ENCODE data around the gene LEKR1. TPM values are rescaled to one million over a fixed set of nuclear protein-coding genes. Genes with fewer than 3 reads are reported as not detected.

LEKR1 gene
- total and polyA plus RNA-seq, 2 donors (not counting 3 experiments of a cell fraction or from before 2014, with no cell fraction given) = 0.07 to 0.64 TPM

- Histone ChIP-seq H3K9me3 (replicated peaks; ENCODE audit: control insufficient read depth, insufficient read depth, low read length) (no peaks in the 10 kb centered on the region), H4K20me1 (replicated peaks; ENCODE audit: control insufficient read depth, extremely low read depth, insufficient read depth, low read length) (no peaks in the 10 kb centered on the region), H2AFZ (ENCODE audit: low read depth, low read length) (no peak overlapping the region), H3K4me3 (replicated peaks in 1 of 3; ENCODE audit: insufficient read depth in 1 of 3, low read depth in 1 of 3, low read length in 3 of 3) (no peak overlapping the region), H3K9me1 (replicated peaks; ENCODE audit: control insufficient read depth, extremely low read depth, insufficient read depth, low read length) (no peaks in the 10 kb centered on the region), H3K36me3 (ENCODE audit: control insufficient read depth in 2 of 2, extremely low read depth in 1 of 2, insufficient read depth in 2 of 2, low read length in 2 of 2) (no peaks in the 10 kb centered on the region), H3K4me2 (ENCODE audit: insufficient read depth, low read length) (no peak overlapping the region), H3K79me2 (ENCODE audit: control insufficient read depth, insufficient read depth, low read length) (no peaks in the 10 kb centered on the region), H3K4me1 (ENCODE audit: control insufficient read depth, extremely low read depth, insufficient read depth, low read length) (peaks cover 12% of the 10 kb centered on the region), H3K9ac (replicated peaks; ENCODE audit: extremely low read depth, insufficient read depth, low read length) (no peak overlapping the region), H3K27ac (ENCODE audit: insufficient read depth, low read depth, low read length) (no peak overlapping the region), H3K27me3 (ENCODE audit: control insufficient read depth in 2 of 2, insufficient read depth in 2 of 2, low read length in 2 of 2) (no peaks in the 10 kb centered on the region)
- ChIA-PET POLR2A (no interaction called here), CTCF (no interaction called here)
- dilution Hi-C loops (cut with MboI; ENCODE audit: extremely low pct_ligation_motif_present, low sequenced_read_pairs) (loop anchor here (25.0 kb wide), 1 partner anchor 94 kb away; no protein-coding TSS in a partner anchor), intact Hi-C loops (cut with micrococcal nuclease) (no loop called here)
- no TSS peak for BruUV-seq (replicated peaks)
- TF ChIP-seq EZH2 (IDR thresholded peaks at IDR 0.05; ENCODE audit: borderline replicate concordance, low read depth, low read length, severe bottlenecking) (no peak), MYC (IDR thresholded peaks at IDR 0.05; ENCODE audit: low read depth, low read length) (no peak), MAX (IDR thresholded peaks at IDR 0.05; ENCODE audit: insufficient read depth, insufficient read length) (no peak), POLR2A (IDR thresholded peaks at IDR 0.05; ENCODE audit: low read depth, low read length) (no peak), GATA2 (IDR thresholded peaks at IDR 0.05; ENCODE audit: insufficient read depth, insufficient read length, low read depth, low read length) (no peak), POLR2AphosphoS5 (IDR thresholded peaks at IDR 0.05; ENCODE audit: insufficient read depth, low read depth, low read length) (no peak), CTCF (IDR thresholded peaks at IDR 0.05; ENCODE audit: extremely low read depth in 1 of 2, insufficient read depth in 1 of 2, low read depth in 1 of 2, low read length in 2 of 2) (no peak), FOS (IDR thresholded peaks at IDR 0.05; ENCODE audit: borderline replicate concordance, insufficient read depth, low read length) (no peak), JUN (IDR thresholded peaks at IDR 0.05; ENCODE audit: borderline replicate concordance, insufficient read depth, insufficient read length, low read depth) (no peak)
- FAIRE-seq (no peak), DNase-seq (ENCODE audit: low read depth, low spot score) (no peak)
Measured at GRCh38 chr3:156806698-156807097, 19.5 kb upstream of the LEKR1 start.

Data from endothelial cell of umbilical vein (primary cell).